HG03095 (cell line): ENCODE data around the gene PDIA6.

Source experiments
- ATAC-seq: cut with Tn5 transposase; IDR thresholded peaks from one replicate; pipeline ENCODE4 v1.9.1; 2021; ENCODE audit warnings: moderate library complexity; ENCODE audit not compliant: unreplicated experiment

Gene PDIA6

DNA sequence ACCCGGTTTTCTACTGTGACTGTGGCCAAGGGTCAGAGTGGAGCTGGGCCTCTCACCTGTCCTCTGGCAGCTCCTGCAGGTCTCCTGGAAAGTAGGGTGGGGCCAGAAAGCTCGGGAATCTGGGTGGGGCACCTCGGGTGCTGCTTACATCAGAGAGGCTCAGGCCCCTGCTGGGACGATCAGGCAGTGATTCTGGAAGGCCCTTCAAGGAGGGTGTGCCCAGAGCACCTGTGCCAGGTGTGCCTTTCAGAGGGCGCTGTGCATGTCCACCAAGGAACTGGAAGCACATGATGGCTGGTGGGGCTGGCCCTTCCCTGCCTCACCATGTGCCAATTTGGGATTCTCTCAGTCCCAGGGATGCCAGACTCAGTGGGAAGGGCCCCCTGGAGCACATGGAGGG, 47.1 kb downstream of the PDIA6 start:
- no peak for ATAC-seq

GRCh38 chr2:10764896-10765295, 47.7 kb downstream of the PDIA6 start:
- ATAC-seq, result no peak

DNA sequence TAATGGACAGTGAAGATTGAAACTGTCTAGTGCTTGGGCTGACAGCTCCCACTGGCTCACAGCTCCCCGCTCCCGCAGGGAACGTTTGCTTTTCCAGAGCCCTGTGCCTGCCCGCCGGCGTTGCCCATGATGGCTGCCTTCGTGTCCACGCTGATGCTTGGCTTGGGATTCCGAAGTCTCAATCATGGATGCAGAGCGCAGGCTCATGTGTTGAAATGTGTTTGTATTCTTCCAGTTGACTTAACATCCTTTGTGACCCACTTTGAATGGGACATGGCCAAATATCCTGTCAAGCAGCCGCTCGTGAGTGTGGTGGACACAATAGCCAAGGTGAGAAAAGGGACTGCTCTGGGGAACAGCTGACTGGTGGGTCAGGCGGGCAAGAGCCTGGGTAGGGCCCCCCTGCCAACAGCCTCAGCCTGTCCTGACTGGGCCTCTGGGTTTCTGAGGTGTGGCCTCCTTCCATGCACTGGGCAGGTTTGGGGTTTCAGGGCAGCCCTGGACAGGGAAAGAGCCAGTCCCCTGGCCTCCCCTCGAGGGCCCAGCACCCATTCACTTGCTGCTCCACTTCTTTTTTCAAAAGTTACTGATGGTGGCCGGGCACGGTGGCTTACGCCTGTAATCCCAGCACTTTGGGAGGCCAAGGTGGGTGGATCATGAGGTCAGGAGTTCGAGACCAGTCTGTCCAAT, 48.3 kb downstream of the PDIA6 start:
- ATAC-seq, result no peak

GRCh38 chr2:10763461-10763800, 49.2 kb downstream of the PDIA6 start:
- no peak for ATAC-seq

- ATAC-seq, result no peak
Measured at GRCh38 chr2:10762651-10763460, 49.7 kb downstream of the PDIA6 start.

DNA sequence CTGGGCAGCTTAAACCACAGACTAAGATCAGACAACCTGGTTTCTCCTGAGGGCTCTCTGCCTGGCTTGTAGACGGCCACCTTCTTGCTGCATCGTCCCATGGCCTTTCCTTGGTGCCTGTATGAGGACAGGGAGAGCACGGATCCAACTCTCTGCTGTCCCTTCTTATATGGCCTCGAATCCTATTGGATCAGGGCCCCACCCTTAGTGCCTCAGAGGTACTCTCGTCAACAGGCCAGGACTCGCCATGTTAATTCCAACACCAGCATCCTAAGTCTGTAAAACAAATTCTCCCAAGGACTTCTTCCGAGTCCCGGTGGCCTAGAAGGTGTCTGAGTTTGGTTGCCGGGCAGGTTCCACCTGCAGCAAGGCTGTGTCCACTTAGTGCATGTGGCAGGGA, 51.0 kb downstream of the PDIA6 start:
- no peak for ATAC-seq

- no peak for ATAC-seq
Measured at GRCh38 chr2:10760794-10761504, 51.6 kb downstream of the PDIA6 start.

GRCh38 chr2:10759151-10759714, 53.4 kb downstream of the PDIA6 start:
- ATAC-seq, result no peak

DNA sequence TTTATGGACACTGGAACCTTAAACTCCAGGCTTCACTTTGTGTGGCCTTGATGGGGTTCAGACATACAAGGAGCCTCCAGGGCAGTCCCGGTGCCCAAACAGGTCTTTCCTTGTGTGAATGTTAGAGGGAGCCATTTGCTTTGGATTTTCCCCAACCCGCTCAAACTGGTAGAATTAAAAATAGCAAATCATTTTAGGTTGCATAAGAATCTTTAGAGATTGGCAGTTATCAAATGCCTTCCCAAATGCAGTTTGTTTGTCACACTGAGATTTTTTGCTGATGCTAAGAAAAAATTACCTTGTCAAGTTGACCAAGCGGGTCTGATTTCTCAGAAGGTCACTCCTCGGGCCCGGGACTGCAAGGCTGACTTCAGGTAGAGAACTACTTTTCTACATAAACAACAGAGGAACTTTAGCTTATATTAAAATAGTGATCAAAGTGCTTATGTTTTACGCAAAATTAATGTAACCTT, 54.7 kb downstream of the PDIA6 start:
- ATAC-seq, result no peak

GRCh38 chr2:10755621-10756020, 57.0 kb downstream of the PDIA6 start:
- ATAC-seq, result no peak

GRCh38 chr2:10753876-10754275, 58.7 kb downstream of the PDIA6 start:
- ATAC-seq, result no peak

DNA sequence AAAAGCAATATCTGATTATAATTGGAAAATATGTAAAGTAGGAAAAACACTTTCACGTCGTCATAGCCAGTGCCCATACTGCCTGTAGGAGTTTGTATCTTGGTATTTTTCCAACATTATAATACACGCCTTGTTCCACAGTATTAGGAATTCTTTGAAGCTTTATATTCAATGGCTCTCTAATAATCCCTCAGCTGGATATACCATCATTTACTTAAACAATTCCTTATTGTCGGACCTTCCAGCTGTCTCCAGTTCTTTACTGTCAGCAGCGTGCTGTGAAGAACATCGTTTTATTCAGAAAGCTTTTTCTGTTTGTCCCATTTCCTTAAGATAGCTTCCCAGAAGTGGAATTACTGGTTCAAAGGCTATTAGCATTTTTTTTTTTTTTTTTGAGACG, 59.4 kb downstream of the PDIA6 start:
- no peak for ATAC-seq

DNA sequence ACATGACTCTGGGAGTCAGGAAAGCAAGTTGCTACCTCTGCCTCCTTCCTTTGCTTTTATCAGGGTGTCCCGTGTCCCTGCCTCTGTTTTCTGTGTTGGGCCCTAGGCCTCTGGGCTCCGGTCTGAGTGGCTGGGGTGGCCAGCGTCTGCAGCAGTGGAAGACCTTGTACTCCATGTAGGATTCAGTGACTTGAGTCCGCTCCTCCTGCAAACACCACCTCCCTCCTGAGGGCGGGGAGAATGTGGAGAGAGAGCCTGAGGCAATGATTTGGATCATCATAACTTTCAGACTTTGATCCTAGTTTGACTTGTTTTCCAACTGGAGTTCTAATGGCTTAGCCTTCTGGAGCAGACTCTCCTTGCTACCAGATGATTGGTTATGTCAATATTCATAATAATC, 60.3 kb downstream of the PDIA6 start:
- ATAC-seq, result no peak

- ATAC-seq, result no peak
Measured at GRCh38 chr2:10750610-10751009, 62.0 kb downstream of the PDIA6 start.

GRCh38 chr2:10742666-10743065, 69.9 kb downstream of the PDIA6 start:
- ATAC-seq, result no peak

DNA sequence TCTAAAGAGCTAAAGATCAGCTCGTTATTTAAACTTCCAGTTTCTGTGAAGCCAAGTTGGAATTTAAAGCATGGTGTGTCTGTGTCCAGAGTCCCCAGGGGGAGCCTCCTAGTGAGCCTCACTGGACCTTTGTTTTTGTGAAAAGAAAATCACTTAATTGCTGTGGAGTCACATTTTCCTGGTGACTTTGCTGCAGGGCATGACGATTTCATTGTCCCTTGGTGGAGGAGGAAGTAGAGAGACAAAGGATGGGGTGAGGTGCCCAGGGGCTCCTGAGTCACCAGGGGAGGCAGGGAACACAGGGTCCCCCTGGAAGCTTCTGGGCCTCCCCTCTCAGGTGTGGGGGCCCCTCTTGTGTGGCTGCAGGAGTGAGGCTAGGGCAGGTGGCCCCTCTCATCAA, 71.4 kb downstream of the PDIA6 start:
- ATAC-seq, result no peak

GRCh38 chr2:10740226-10740625, 72.4 kb downstream of the PDIA6 start:
- no peak for ATAC-seq

DNA sequence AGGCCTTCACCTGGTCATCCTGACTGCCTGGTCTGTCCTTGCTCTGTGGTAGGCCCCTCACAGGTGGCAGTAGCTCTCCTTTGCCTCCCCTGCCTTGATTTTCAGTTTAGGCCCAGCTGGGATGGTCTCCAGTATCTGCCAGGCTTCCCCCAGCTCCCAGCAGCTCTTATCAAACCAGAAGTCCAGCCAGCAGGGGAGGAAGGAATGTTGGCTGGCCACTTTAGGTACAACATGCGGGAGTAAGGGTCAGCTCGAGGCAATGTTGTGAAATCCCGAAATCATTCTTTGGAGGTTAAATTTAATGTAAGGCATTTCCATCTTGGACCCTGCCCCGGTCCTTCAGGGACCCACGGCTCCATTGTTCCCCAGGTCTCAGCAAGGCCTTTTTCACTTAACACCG, 74.4 kb downstream of the PDIA6 start:
- ATAC-seq, result no peak

- ATAC-seq, result no peak
Measured at GRCh38 chr2:10733980-10734379, 78.6 kb downstream of the PDIA6 start.

DNA sequence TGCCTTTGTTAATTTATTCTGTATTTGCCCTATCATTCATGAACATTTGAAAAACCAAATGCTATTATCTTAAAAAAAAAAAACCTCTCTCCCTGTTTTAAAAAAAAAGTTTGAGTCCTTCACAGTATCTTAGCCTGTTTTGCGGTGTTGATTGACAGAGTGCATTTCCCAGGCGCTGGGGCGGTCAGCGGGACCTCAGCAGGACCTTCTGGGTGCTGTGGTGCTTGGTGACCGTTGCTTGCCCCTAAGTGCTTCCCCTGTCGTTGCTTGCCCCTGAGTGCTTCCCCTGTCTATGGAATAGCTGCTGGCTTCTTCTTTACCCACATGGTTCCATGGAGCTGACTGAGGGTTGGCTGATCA, 79.0 kb downstream of the PDIA6 start:
- no peak for ATAC-seq
